Measurements from ENCODE around the gene SCNN1G.
"Not testable (repeated sequence)": the region's sequence is repeated elsewhere in the genome, so short reads cannot be mapped to it uniquely, and the experiment has no call there.

DNA sequence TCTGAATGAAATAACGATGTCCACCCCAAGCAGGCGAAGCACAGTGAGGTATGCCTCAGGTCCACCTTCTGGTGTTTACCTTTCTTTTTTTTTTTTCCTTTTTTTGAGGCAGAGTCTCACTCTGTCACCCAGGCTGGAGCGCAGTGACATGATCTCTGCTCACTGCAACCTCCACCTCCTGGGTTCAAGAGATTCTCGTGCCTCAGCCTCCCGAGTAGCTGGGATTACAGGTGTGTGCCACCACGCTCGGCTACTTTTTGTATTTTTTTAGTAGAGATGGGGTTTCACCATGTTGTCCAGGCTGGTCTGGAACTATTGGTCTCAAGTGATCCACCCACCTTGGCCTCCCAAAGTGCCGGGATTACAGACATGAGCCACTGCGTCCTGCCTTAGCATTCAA is 38.2 kb upstream of the SCNN1G start:
- TF ChIP-seq ZC3H11A (IDR thresholded peaks at IDR 0.05); BHLHE40 (IDR thresholded peaks at IDR 0.05; ENCODE audit: low read depth, low read length); POLR2A (IDR thresholded peaks at IDR 0.05; ENCODE audit: low read length); CBX8 (IDR thresholded peaks at IDR 0.05); CTCF (IDR thresholded peaks at IDR 0.05); RAD21 (conservative IDR thresholded peaks at IDR 0.05 in 1 of 2, IDR thresholded peaks at IDR 0.05 in 1 of 2); EP300 (IDR thresholded peaks at IDR 0.05); ZSCAN20 (CRISPR knock-in tag; IDR thresholded peaks at IDR 0.05); CHD2 (IDR thresholded peaks at IDR 0.05; ENCODE audit: low read length, partially characterized antibody): not testable (repeated sequence)
- TF ChIP-seq, protein P1, sequence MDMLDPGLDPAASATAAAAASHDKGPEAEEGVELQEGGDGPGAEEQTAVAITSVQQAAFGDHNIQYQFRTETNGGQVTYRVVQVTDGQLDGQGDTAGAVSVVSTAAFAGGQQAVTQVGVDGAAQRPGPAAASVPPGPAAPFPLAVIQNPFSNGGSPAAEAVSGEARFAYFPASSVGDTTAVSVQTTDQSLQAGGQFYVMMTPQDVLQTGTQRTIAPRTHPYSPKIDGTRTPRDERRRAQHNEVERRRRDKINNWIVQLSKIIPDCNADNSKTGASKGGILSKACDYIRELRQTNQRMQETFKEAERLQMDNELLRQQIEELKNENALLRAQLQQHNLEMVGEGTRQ (IDR thresholded peaks at IDR 0.05) = not testable (repeated sequence)
- TF ChIP-seq, protein P2, sequence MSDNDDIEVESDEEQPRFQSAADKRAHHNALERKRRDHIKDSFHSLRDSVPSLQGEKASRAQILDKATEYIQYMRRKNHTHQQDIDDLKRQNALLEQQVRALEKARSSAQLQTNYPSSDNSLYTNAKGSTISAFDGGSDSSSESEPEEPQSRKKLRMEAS (IDR thresholded peaks at IDR 0.05) = not testable (repeated sequence)
